H9 (cell line): ENCODE measurements around the gene FGF9. TPM values are rescaled to one million over a fixed set of nuclear protein-coding genes. Genes with fewer than 3 reads are reported as not detected.

Source experiments
- DNase-seq: peaks from one replicate; pipeline ENCODE4 v3.0.0-alpha.2; 2017
- H2AFZ ChIP-seq: one replicate; pipeline ENCODE4 v1.6.1; 2013; ENCODE audit warnings: mild to moderate bottlenecking, low read length, control low read depth, moderate library complexity
- H2AK5ac ChIP-seq: 2 replicates; pipeline ENCODE4 v1.6.1; 2013; ENCODE audit warnings: low read length, control low read depth, mixed read lengths; ENCODE audit not compliant: insufficient read length
- H2BK120ac ChIP-seq: one replicate; pipeline ENCODE4 v1.6.1; 2013; ENCODE audit warnings: low read depth, mild to moderate bottlenecking, low read length, control low read depth, inconsistent platforms; ENCODE audit not compliant: poor library complexity, severe bottlenecking
- H2BK12ac ChIP-seq: 2 replicates; pipeline ENCODE4 v1.6.1; 2013; ENCODE audit warnings: low read length, control low read depth, mixed read lengths, low read depth; ENCODE audit not compliant: insufficient read length
- H2BK15ac ChIP-seq: 2 replicates; pipeline ENCODE4 v1.6.1; 2013; ENCODE audit warnings: low read depth, low read length, control low read depth
- H2BK20ac ChIP-seq: one replicate; pipeline ENCODE4 v1.6.1; 2013; ENCODE audit warnings: low read depth, mild to moderate bottlenecking, low read length, control low read depth, inconsistent platforms; ENCODE audit not compliant: poor library complexity, severe bottlenecking
- H2BK5ac ChIP-seq: 2 replicates; pipeline ENCODE4 v1.6.1; 2013; ENCODE audit warnings: low read length, control low read depth, mixed read lengths; ENCODE audit not compliant: insufficient read length
- H3K14ac ChIP-seq: 2 replicates; pipeline ENCODE4 v1.6.1; 2013; ENCODE audit warnings: low read length, control low read depth; ENCODE audit not compliant: insufficient read depth
- H3K18ac ChIP-seq: 2 replicates; pipeline ENCODE4 v1.6.1; 2013; ENCODE audit warnings: low read depth, mild to moderate bottlenecking, mixed read lengths, low read length, control low read depth; ENCODE audit not compliant: insufficient read length
- H3K23ac ChIP-seq: 2 replicates; pipeline ENCODE4 v1.6.1; 2013; ENCODE audit warnings: low read length, control low read depth, mixed read lengths, low read depth; ENCODE audit not compliant: insufficient read length
- H3K23me2 ChIP-seq: 2 replicates; pipeline ENCODE4 v1.6.1; 2013; ENCODE audit warnings: low read depth, mild to moderate bottlenecking, mixed read lengths, low read length, control low read depth; ENCODE audit not compliant: insufficient read length, poor library complexity, severe bottlenecking
- H3K27ac ChIP-seq: 2 replicates; pipeline ENCODE4 v1.5.1; 2013; ENCODE audit warnings: low read length, control low read depth, mixed read lengths, low read depth; ENCODE audit not compliant: insufficient read length
- H3K27me3 ChIP-seq: 2 replicates; pipeline ENCODE4 v1.6.1; 2013; ENCODE audit warnings: low read length, control low read depth, inconsistent platforms; ENCODE audit not compliant: insufficient read depth
- H3K4ac ChIP-seq: 2 replicates; pipeline ENCODE4 v1.6.1; 2013; ENCODE audit warnings: low read depth, mild to moderate bottlenecking, control low read depth, inconsistent platforms, low read length, moderate library complexity
- H3K4me1 ChIP-seq: 2 replicates; pipeline ENCODE4 v1.6.1; 2013; ENCODE audit warnings: low read length, control low read depth, inconsistent platforms; ENCODE audit not compliant: insufficient read depth
- H3K4me2 ChIP-seq: 2 replicates; pipeline ENCODE4 v1.6.1; 2013; ENCODE audit warnings: low read length, control low read depth, mixed read lengths; ENCODE audit not compliant: insufficient read length, insufficient read depth
- H3K56ac ChIP-seq: 2 replicates; pipeline ENCODE4 v1.6.1; 2013; ENCODE audit warnings: low read depth, mild to moderate bottlenecking, mixed read lengths, low read length, control low read depth; ENCODE audit not compliant: insufficient read length
- H3K79me1 ChIP-seq: 2 replicates; pipeline ENCODE4 v1.6.1; 2013; ENCODE audit warnings: low read depth, mild to moderate bottlenecking, moderate library complexity, low read length, control low read depth, inconsistent platforms; ENCODE audit not compliant: insufficient read depth, poor library complexity, severe bottlenecking
- H3K79me2 ChIP-seq: 2 replicates; pipeline ENCODE4 v1.6.1; 2013; ENCODE audit warnings: low read length, control low read depth, inconsistent platforms; ENCODE audit not compliant: insufficient read depth
- H3K9ac ChIP-seq: 2 replicates; pipeline ENCODE4 v1.6.1; 2013; ENCODE audit warnings: low read length, control low read depth, mixed read lengths; ENCODE audit not compliant: insufficient read length; ENCODE audit errors: extremely low read depth
- H3K9me3 ChIP-seq: one replicate; pipeline ENCODE4 v1.6.1; 2013; ENCODE audit warnings: low read depth, low read length, inconsistent platforms; ENCODE audit not compliant: control insufficient read depth
- H3T11ph ChIP-seq: one replicate; pipeline ENCODE4 v1.6.1; 2013; ENCODE audit warnings: mild to moderate bottlenecking, low read length, control low read depth, inconsistent platforms
- H4K20me1 ChIP-seq: one replicate; pipeline ENCODE4 v1.6.1; 2013; ENCODE audit not compliant: control insufficient read depth, insufficient read length, insufficient read depth
- H4K5ac ChIP-seq: 2 replicates; pipeline ENCODE4 v1.6.1; 2013; ENCODE audit warnings: low read depth, mild to moderate bottlenecking, mixed read lengths, low read length, control low read depth; ENCODE audit not compliant: insufficient read length
- H4K8ac ChIP-seq: replicated peaks from 2 replicates; pipeline ENCODE4 v1.6.1; 2013; ENCODE audit warnings: low read length, control low read depth, mixed read lengths, low read depth; ENCODE audit not compliant: insufficient read length
- H4K91ac ChIP-seq: 2 replicates; pipeline ENCODE4 v1.6.1; 2013; ENCODE audit warnings: low read depth, mild to moderate bottlenecking, moderate library complexity, mixed read lengths, low read length, control low read depth; ENCODE audit not compliant: insufficient read length
- H3K27ac Mint-ChIP-seq, 3 experiments: 2 replicates in 2 of 3; 3 replicates in 1 of 3; pipeline ENCODE4 v1.8.0; 2020 to 2021; ENCODE audit warnings: mixed read lengths in 3 of 3, mild to moderate bottlenecking in 1 of 3, moderate library complexity in 1 of 3
- H3K27me3 Mint-ChIP-seq: 2 replicates; pipeline ENCODE4 v1.8.0; 2021; ENCODE audit warnings: low read depth, mild to moderate bottlenecking, moderate library complexity, mixed read lengths
- H3K36me3 Mint-ChIP-seq, 3 experiments: 2 replicates in 2 of 3; 3 replicates in 1 of 3; pipeline ENCODE4 v1.8.0; 2020 to 2021; ENCODE audit warnings: low read depth in 3 of 3, mixed read lengths in 3 of 3; ENCODE audit not compliant: insufficient read depth in 1 of 3
- H3K4me1 Mint-ChIP-seq, 2 experiments: 2 replicates each; pipeline ENCODE4 v1.8.0; 2020; ENCODE audit warnings: mixed read lengths in 2 of 2
- H3K4me3 Mint-ChIP-seq, 2 experiments: 2 replicates in 1 of 2; 3 replicates in 1 of 2; pipeline ENCODE4 v1.8.0; 2020 to 2021; ENCODE audit warnings: mild to moderate bottlenecking in 2 of 2, mixed read lengths in 2 of 2, moderate library complexity in 1 of 2
- H3K9me3 Mint-ChIP-seq, 2 experiments: 2 replicates in 1 of 2; 3 replicates in 1 of 2; pipeline ENCODE4 v1.8.0; 2020; ENCODE audit warnings: mild to moderate bottlenecking in 2 of 2, mixed read lengths in 2 of 2, moderate library complexity in 1 of 2
- total RNA-seq: library from RNA; stranded (reverse); gene quantifications from 2 replicates; pipeline ENCODE4 v1.2.1, GENCODE V29; 2021
- TF ChIP-seq, protein P1 (sequence below): fragments of 200-600 bp; sonication (generic); conservative IDR thresholded peaks from 3 replicates; pipeline ENCODE4 v1.8.0; 2021; ENCODE audit warnings: antibody characterized with exemption, mild to moderate bottlenecking

FGF9 gene
- total RNA-seq, 1 experiment from 2014 or later, result 0.22 TPM

DNA sequence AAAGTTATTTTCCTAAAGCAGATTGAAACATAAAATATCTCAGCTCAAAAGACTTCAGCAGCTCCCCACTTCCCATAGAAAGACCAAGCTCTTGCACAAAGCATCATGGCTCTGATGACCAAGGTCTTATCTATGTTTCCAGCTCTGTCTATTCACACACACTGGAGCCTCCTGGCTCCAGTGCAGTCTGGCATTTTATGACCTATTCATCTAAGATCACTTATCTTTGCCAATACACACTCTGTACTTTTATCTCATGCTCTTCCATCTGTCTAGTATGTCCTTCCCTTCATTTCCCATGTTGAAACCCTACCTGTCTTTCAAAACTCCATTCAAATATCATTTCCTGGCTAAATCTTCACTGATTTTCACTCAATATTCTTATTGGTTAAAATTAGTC, 74.4 kb downstream of the FGF9 start:
- no peak overlapping the region for H3T11ph ChIP-seq
- H3K4me1 Mint-ChIP-seq, result no peaks in the 10 kb centered on the region
- no peak overlapping the region for H3K56ac ChIP-seq
- H2BK15ac ChIP-seq, result no peak overlapping the region
- no peak for DNase-seq
- no peak overlapping the region for H2BK20ac ChIP-seq
- no peak overlapping the region for H3K14ac ChIP-seq
- no peaks in the 10 kb centered on the region for H3K27me3 ChIP-seq
- H4K5ac ChIP-seq, result no peak overlapping the region
- no peak overlapping the region for H4K91ac ChIP-seq
- no peaks in the 10 kb centered on the region for H3K9me3 ChIP-seq
- no peaks in the 10 kb centered on the region; a peak in 1 of 7 replicates for H3K36me3 Mint-ChIP-seq
- H2BK120ac ChIP-seq, result no peak overlapping the region
- no peak overlapping the region for H2AK5ac ChIP-seq
- H3K18ac ChIP-seq, result no peak overlapping the region
- TF ChIP-seq, protein P1, sequence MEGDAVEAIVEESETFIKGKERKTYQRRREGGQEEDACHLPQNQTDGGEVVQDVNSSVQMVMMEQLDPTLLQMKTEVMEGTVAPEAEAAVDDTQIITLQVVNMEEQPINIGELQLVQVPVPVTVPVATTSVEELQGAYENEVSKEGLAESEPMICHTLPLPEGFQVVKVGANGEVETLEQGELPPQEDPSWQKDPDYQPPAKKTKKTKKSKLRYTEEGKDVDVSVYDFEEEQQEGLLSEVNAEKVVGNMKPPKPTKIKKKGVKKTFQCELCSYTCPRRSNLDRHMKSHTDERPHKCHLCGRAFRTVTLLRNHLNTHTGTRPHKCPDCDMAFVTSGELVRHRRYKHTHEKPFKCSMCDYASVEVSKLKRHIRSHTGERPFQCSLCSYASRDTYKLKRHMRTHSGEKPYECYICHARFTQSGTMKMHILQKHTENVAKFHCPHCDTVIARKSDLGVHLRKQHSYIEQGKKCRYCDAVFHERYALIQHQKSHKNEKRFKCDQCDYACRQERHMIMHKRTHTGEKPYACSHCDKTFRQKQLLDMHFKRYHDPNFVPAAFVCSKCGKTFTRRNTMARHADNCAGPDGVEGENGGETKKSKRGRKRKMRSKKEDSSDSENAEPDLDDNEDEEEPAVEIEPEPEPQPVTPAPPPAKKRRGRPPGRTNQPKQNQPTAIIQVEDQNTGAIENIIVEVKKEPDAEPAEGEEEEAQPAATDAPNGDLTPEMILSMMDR, result no peak
- H3K79me2 ChIP-seq, result no peaks in the 10 kb centered on the region
- H3K27ac ChIP-seq, result no peak overlapping the region
- H3K23me2 ChIP-seq, result no peaks in the 10 kb centered on the region
- H3K4ac ChIP-seq, result no peak overlapping the region
- no peak overlapping the region for H2AFZ ChIP-seq
- H4K8ac ChIP-seq, result no peak overlapping the region
- H3K27me3 Mint-ChIP-seq, result no peaks in the 10 kb centered on the region
- no peak overlapping the region for H3K9ac ChIP-seq
- no peaks in the 10 kb centered on the region for H3K4me1 ChIP-seq
- no peak overlapping the region for H3K4me3 Mint-ChIP-seq
- no peaks in the 10 kb centered on the region for H3K9me3 Mint-ChIP-seq
- no peak overlapping the region for H2BK12ac ChIP-seq
- no peak overlapping the region for H2BK5ac ChIP-seq
- H3K23ac ChIP-seq, result no peak overlapping the region
- H3K79me1 ChIP-seq, result no peaks in the 10 kb centered on the region
- no peak overlapping the region for H3K27ac Mint-ChIP-seq
- H4K20me1 ChIP-seq, result no peaks in the 10 kb centered on the region
- no peak overlapping the region for H3K4me2 ChIP-seq
